Fibroblast of lung (primary cell): ENCODE data around the gene LNX2. TPM values are rescaled to one million over a fixed set of nuclear protein-coding genes. Genes with fewer than 3 reads are reported as not detected.

Experiments
- DNase-seq, 2 donors: peaks; one replicate each; pipeline versions ENCODE4 v3.0.0 to v3.0.0-alpha.2; 2010; ENCODE audit warnings: low read depth in 2 of 2
- H2AFZ ChIP-seq: 2 replicates; pipeline ENCODE4 v1.5.1; 2012; ENCODE audit warnings: low read length, control low read depth, inconsistent platforms
- H3K27ac ChIP-seq: 2 replicates; pipeline ENCODE4 v1.5.1; 2011; ENCODE audit warnings: low read length, control low read depth; ENCODE audit not compliant: insufficient read depth
- H3K27me3 ChIP-seq: 2 replicates; pipeline ENCODE4 v1.5.1; 2011; ENCODE audit warnings: mild to moderate bottlenecking, low read length; ENCODE audit not compliant: control insufficient read depth, insufficient read depth
- H3K36me3 ChIP-seq: 2 replicates; pipeline ENCODE4 v1.5.1; 2011; ENCODE audit warnings: low read length; ENCODE audit not compliant: control insufficient read depth, insufficient read depth
- H3K4me1 ChIP-seq: 2 replicates; pipeline ENCODE4 v1.5.1; 2011; ENCODE audit warnings: low read length; ENCODE audit not compliant: control insufficient read depth, insufficient read depth; ENCODE audit errors: extremely low read depth
- H3K4me2 ChIP-seq: 2 replicates; pipeline ENCODE4 v1.5.1; 2011; ENCODE audit warnings: low read length, control low read depth; ENCODE audit not compliant: insufficient read depth; ENCODE audit errors: extremely low read depth
- H3K4me3 ChIP-seq, 4 experiments: fragments of 200-600 bp in 1 of 4; sonication (generic) in 1 of 4; replicated peaks in 1 of 4; 2 replicates each; pipeline ENCODE4 v1.5.1; 2011 to 2016; ENCODE audit warnings: low read length in 4 of 4, low read depth in 3 of 4, mild to moderate bottlenecking in 3 of 4, control low read depth in 2 of 4, inconsistent platforms in 1 of 4, mixed read lengths in 1 of 4; ENCODE audit not compliant: insufficient read depth in 1 of 4; ENCODE audit errors: control extremely low read depth in 1 of 4
- H3K79me2 ChIP-seq: 2 replicates; pipeline ENCODE4 v1.5.1; 2012; ENCODE audit warnings: mild to moderate bottlenecking, low read length, inconsistent platforms; ENCODE audit not compliant: control insufficient read depth, insufficient read depth
- H3K9ac ChIP-seq: 2 replicates; pipeline ENCODE4 v1.5.1; 2011; ENCODE audit warnings: mild to moderate bottlenecking, low read length, control low read depth; ENCODE audit not compliant: insufficient read depth
- H3K9me3 ChIP-seq: 2 replicates; pipeline ENCODE4 v1.5.1; 2012; ENCODE audit warnings: low read depth, low read length; ENCODE audit not compliant: control insufficient read depth, insufficient read depth
- H4K20me1 ChIP-seq: 2 replicates; pipeline ENCODE4 v1.5.1; 2011; ENCODE audit warnings: low read length; ENCODE audit not compliant: control insufficient read depth, insufficient read depth; ENCODE audit errors: extremely low read depth
- EZH2 ChIP-seq: IDR thresholded peaks from 2 replicates; pipeline ENCODE4 v1.5.1; 2012; ENCODE audit warnings: low read length, control low read depth, mild to moderate bottlenecking; ENCODE audit errors: missing control alignments
- polyA plus RNA-seq, 2 donors: library from polyadenylated mRNA; depleted of rRNA in 1 of 2; stranded (reverse) in 1 of 2; unstranded in 1 of 2; fragments of >200 nt; gene quantifications; 2 replicates each; pipeline ENCODE4 v1.2.1, GENCODE V29; 2011 to 2012; ENCODE audit warnings: missing spikeins in 1 of 2
- total RNA-seq: library from RNA; depleted of rRNA; stranded (reverse); fragments of >200 nt; gene quantifications from 2 replicates; pipeline ENCODE4 v1.2.1, GENCODE V29; 2014
- TF ChIP-seq, protein P1 (sequence below), 2 donors: IDR thresholded peaks in 1 of 2; conservative IDR thresholded peaks in 1 of 2; 1 replicate in 1 of 2; 2 replicates in 1 of 2; pipeline ENCODE4 v1.5.1; 2011 to 2012; ENCODE audit warnings: low read length in 2 of 2, control low read depth in 1 of 2, inconsistent platforms in 1 of 2, low read depth in 1 of 2, mild to moderate bottlenecking in 1 of 2

The LNX2 gene
- total and polyA plus RNA-seq, 2 donors (not counting 1 experiment from before 2014, with no cell fraction given): 6.0 to 7.6 TPM

DNA sequence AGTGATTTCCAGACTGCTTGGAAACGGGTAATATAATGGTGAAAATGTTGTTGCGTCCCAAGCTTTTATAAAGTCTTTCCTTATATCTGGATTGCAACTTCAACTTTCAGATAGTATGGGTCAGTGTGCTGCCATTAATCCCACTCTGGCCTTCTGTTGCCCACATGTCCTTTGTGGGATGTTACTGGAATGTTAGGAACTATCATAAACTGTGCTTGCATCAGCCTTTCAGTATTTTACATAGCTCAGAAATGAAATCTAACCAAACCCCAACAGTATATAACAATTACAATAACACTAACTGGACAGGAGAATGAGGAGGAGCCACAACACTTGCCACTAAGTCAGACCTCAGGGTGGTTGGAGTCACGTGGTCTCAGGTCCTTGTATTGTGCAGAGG is 78.9 kb downstream of the LNX2 start:
- TF ChIP-seq, protein P1, sequence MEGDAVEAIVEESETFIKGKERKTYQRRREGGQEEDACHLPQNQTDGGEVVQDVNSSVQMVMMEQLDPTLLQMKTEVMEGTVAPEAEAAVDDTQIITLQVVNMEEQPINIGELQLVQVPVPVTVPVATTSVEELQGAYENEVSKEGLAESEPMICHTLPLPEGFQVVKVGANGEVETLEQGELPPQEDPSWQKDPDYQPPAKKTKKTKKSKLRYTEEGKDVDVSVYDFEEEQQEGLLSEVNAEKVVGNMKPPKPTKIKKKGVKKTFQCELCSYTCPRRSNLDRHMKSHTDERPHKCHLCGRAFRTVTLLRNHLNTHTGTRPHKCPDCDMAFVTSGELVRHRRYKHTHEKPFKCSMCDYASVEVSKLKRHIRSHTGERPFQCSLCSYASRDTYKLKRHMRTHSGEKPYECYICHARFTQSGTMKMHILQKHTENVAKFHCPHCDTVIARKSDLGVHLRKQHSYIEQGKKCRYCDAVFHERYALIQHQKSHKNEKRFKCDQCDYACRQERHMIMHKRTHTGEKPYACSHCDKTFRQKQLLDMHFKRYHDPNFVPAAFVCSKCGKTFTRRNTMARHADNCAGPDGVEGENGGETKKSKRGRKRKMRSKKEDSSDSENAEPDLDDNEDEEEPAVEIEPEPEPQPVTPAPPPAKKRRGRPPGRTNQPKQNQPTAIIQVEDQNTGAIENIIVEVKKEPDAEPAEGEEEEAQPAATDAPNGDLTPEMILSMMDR (conservative IDR thresholded peaks at IDR 0.05 in 1 of 2, IDR thresholded peaks at IDR 0.05 in 1 of 2; ENCODE audit: low read depth in 1 of 2, low read length in 2 of 2): no peak
- no peak for TF ChIP-seq EZH2
- no peak overlapping the region for H3K4me2 ChIP-seq
- H2AFZ ChIP-seq: no peak overlapping the region
- no peak overlapping the region for H3K4me3 ChIP-seq
- no peaks in the 10 kb centered on the region for H4K20me1 ChIP-seq
- H3K9ac ChIP-seq: no peak overlapping the region
- no peaks in the 10 kb centered on the region for H3K4me1 ChIP-seq
- no peak overlapping the region for H3K27ac ChIP-seq
- no peaks in the 10 kb centered on the region for H3K79me2 ChIP-seq
- no peaks in the 10 kb centered on the region for H3K27me3 ChIP-seq
- no peaks in the 10 kb centered on the region for H3K9me3 ChIP-seq
- no peaks in the 10 kb centered on the region for H3K36me3 ChIP-seq
- DNase-seq: peak in 1 of 2 donors; percentile 1

DNA sequence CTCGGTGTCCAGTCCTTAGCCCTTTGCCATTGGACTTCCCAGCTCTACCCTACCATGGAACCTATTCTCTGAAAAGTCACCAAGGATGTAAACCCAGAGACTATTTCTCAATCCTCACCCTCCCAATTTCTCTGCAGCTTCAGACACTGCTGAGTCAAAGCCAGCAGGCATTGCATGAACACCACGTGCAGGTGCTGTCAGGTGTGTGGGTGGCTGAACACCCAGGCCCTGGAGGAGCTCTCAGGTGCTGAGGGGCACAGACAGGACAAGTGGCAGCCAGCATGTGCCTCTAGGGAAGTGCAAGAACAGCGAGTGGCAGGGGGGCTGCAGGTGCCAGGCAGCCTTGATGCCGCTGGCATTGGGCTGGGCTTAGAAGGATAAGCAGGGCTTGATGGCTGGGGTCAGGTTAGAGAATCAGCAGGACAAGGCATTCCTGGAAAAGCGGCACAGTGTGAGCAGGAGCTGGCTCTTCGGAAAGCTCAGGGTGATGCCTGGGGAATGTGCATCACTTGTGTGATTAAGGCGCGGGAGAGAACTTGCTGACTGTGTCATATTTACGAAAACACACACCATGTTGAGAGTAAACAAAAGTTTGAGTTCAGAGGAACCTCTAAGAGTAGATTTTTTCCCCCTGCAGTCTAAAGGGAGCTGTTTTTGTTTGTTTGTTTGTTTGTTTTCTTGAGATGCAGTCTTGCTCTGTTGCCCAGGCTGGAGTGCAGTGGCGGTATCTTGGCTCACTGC is 83.8 kb downstream of the LNX2 start:
- Histone ChIP-seq H3K4me2 (no peak overlapping the region), H3K36me3 (no peaks in the 10 kb centered on the region), H3K27me3 (no peaks in the 10 kb centered on the region), H3K9me3 (no peaks in the 10 kb centered on the region), H3K4me3 (no peak overlapping the region), H3K9ac (no peak overlapping the region), H3K4me1 (peaks cover 2% of the 10 kb centered on the region), H2AFZ (no peak overlapping the region), H3K27ac (no peak overlapping the region), H3K79me2 (no peaks in the 10 kb centered on the region), H4K20me1 (no peaks in the 10 kb centered on the region)
- TF ChIP-seq EZH2: no peak
- TF ChIP-seq, protein P1 (conservative IDR thresholded peaks at IDR 0.05 in 1 of 2, IDR thresholded peaks at IDR 0.05 in 1 of 2; ENCODE audit: low read depth in 1 of 2, low read length in 2 of 2): no peak
- no peak for DNase-seq

DNA sequence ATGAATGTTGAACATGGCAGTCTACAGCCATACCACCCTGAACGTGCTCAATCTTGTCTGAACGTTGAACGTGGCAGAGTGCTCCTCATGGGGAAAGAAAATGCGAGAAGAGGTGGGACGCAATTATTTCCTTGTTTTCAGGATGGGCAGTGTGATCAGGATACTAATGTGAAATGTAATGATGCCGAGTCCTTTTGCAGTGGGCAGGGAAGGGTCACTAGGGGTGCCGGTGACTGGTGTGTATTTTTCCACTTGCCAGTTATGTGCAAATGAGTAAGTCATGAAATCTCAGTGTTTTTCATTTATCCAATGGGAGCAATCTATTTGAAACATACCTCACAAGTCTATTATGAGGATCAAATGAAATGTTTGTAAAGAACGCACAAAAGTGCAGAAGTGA is 84.8 kb downstream of the LNX2 start:
- Histone ChIP-seq H3K4me2 (no peak overlapping the region), H3K4me1 (peaks cover 2% of the 10 kb centered on the region), H3K79me2 (no peaks in the 10 kb centered on the region), H3K4me3 (no peak overlapping the region), H2AFZ (no peak overlapping the region), H3K36me3 (no peaks in the 10 kb centered on the region), H3K9ac (no peak overlapping the region), H3K27me3 (no peaks in the 10 kb centered on the region), H3K27ac (no peak overlapping the region), H3K9me3 (no peaks in the 10 kb centered on the region), H4K20me1 (no peaks in the 10 kb centered on the region)
- DNase-seq: peak in 1 of 2 donors; percentile 17
- TF ChIP-seq, protein P1 (conservative IDR thresholded peaks at IDR 0.05 in 1 of 2, IDR thresholded peaks at IDR 0.05 in 1 of 2; ENCODE audit: low read depth in 1 of 2, low read length in 2 of 2): peak in 1 of 2 donors; percentile 29
- no peak for TF ChIP-seq EZH2
